H9 (cell line): ENCODE data around the gene STARD10. TPM values are rescaled to one million over a fixed set of nuclear protein-coding genes. Genes with fewer than 3 reads are reported as not detected.

Experiments used
- DNase-seq: peaks from one replicate; pipeline ENCODE4 v3.0.0-alpha.2; 2017
- H2AFZ ChIP-seq: one replicate; pipeline ENCODE4 v1.6.1; 2013; ENCODE audit warnings: mild to moderate bottlenecking, low read length, control low read depth, moderate library complexity
- H2AK5ac ChIP-seq: 2 replicates; pipeline ENCODE4 v1.6.1; 2013; ENCODE audit warnings: low read length, control low read depth, mixed read lengths; ENCODE audit not compliant: insufficient read length
- H2BK120ac ChIP-seq: one replicate; pipeline ENCODE4 v1.6.1; 2013; ENCODE audit warnings: low read depth, mild to moderate bottlenecking, low read length, control low read depth, inconsistent platforms; ENCODE audit not compliant: poor library complexity, severe bottlenecking
- H2BK12ac ChIP-seq: 2 replicates; pipeline ENCODE4 v1.6.1; 2013; ENCODE audit warnings: low read length, control low read depth, mixed read lengths, low read depth; ENCODE audit not compliant: insufficient read length
- H2BK15ac ChIP-seq: 2 replicates; pipeline ENCODE4 v1.6.1; 2013; ENCODE audit warnings: low read depth, low read length, control low read depth
- H2BK20ac ChIP-seq: one replicate; pipeline ENCODE4 v1.6.1; 2013; ENCODE audit warnings: low read depth, mild to moderate bottlenecking, low read length, control low read depth, inconsistent platforms; ENCODE audit not compliant: poor library complexity, severe bottlenecking
- H2BK5ac ChIP-seq: 2 replicates; pipeline ENCODE4 v1.6.1; 2013; ENCODE audit warnings: low read length, control low read depth, mixed read lengths; ENCODE audit not compliant: insufficient read length
- H3K14ac ChIP-seq: 2 replicates; pipeline ENCODE4 v1.6.1; 2013; ENCODE audit warnings: low read length, control low read depth; ENCODE audit not compliant: insufficient read depth
- H3K18ac ChIP-seq: 2 replicates; pipeline ENCODE4 v1.6.1; 2013; ENCODE audit warnings: low read depth, mild to moderate bottlenecking, mixed read lengths, low read length, control low read depth; ENCODE audit not compliant: insufficient read length
- H3K23ac ChIP-seq: 2 replicates; pipeline ENCODE4 v1.6.1; 2013; ENCODE audit warnings: low read length, control low read depth, mixed read lengths, low read depth; ENCODE audit not compliant: insufficient read length
- H3K23me2 ChIP-seq: 2 replicates; pipeline ENCODE4 v1.6.1; 2013; ENCODE audit warnings: low read depth, mild to moderate bottlenecking, mixed read lengths, low read length, control low read depth; ENCODE audit not compliant: insufficient read length, poor library complexity, severe bottlenecking
- H3K27ac ChIP-seq: 2 replicates; pipeline ENCODE4 v1.5.1; 2013; ENCODE audit warnings: low read length, control low read depth, mixed read lengths, low read depth; ENCODE audit not compliant: insufficient read length
- H3K27me3 ChIP-seq: 2 replicates; pipeline ENCODE4 v1.6.1; 2013; ENCODE audit warnings: low read length, control low read depth, inconsistent platforms; ENCODE audit not compliant: insufficient read depth
- H3K4ac ChIP-seq: 2 replicates; pipeline ENCODE4 v1.6.1; 2013; ENCODE audit warnings: low read depth, mild to moderate bottlenecking, control low read depth, inconsistent platforms, low read length, moderate library complexity
- H3K4me1 ChIP-seq: 2 replicates; pipeline ENCODE4 v1.6.1; 2013; ENCODE audit warnings: low read length, control low read depth, inconsistent platforms; ENCODE audit not compliant: insufficient read depth
- H3K4me2 ChIP-seq: 2 replicates; pipeline ENCODE4 v1.6.1; 2013; ENCODE audit warnings: low read length, control low read depth, mixed read lengths; ENCODE audit not compliant: insufficient read length, insufficient read depth
- H3K56ac ChIP-seq: 2 replicates; pipeline ENCODE4 v1.6.1; 2013; ENCODE audit warnings: low read depth, mild to moderate bottlenecking, mixed read lengths, low read length, control low read depth; ENCODE audit not compliant: insufficient read length
- H3K79me1 ChIP-seq: 2 replicates; pipeline ENCODE4 v1.6.1; 2013; ENCODE audit warnings: low read depth, mild to moderate bottlenecking, moderate library complexity, low read length, control low read depth, inconsistent platforms; ENCODE audit not compliant: insufficient read depth, poor library complexity, severe bottlenecking
- H3K79me2 ChIP-seq: 2 replicates; pipeline ENCODE4 v1.6.1; 2013; ENCODE audit warnings: low read length, control low read depth, inconsistent platforms; ENCODE audit not compliant: insufficient read depth
- H3K9ac ChIP-seq: 2 replicates; pipeline ENCODE4 v1.6.1; 2013; ENCODE audit warnings: low read length, control low read depth, mixed read lengths; ENCODE audit not compliant: insufficient read length; ENCODE audit errors: extremely low read depth
- H3K9me3 ChIP-seq: one replicate; pipeline ENCODE4 v1.6.1; 2013; ENCODE audit warnings: low read depth, low read length, inconsistent platforms; ENCODE audit not compliant: control insufficient read depth
- H3T11ph ChIP-seq: one replicate; pipeline ENCODE4 v1.6.1; 2013; ENCODE audit warnings: mild to moderate bottlenecking, low read length, control low read depth, inconsistent platforms
- H4K20me1 ChIP-seq: one replicate; pipeline ENCODE4 v1.6.1; 2013; ENCODE audit not compliant: control insufficient read depth, insufficient read length, insufficient read depth
- H4K5ac ChIP-seq: 2 replicates; pipeline ENCODE4 v1.6.1; 2013; ENCODE audit warnings: low read depth, mild to moderate bottlenecking, mixed read lengths, low read length, control low read depth; ENCODE audit not compliant: insufficient read length
- H4K8ac ChIP-seq: replicated peaks from 2 replicates; pipeline ENCODE4 v1.6.1; 2013; ENCODE audit warnings: low read length, control low read depth, mixed read lengths, low read depth; ENCODE audit not compliant: insufficient read length
- H4K91ac ChIP-seq: 2 replicates; pipeline ENCODE4 v1.6.1; 2013; ENCODE audit warnings: low read depth, mild to moderate bottlenecking, moderate library complexity, mixed read lengths, low read length, control low read depth; ENCODE audit not compliant: insufficient read length
- H3K27ac Mint-ChIP-seq, 3 experiments: 2 replicates in 2 of 3; 3 replicates in 1 of 3; pipeline ENCODE4 v1.8.0; 2020 to 2021; ENCODE audit warnings: mixed read lengths in 3 of 3, mild to moderate bottlenecking in 1 of 3, moderate library complexity in 1 of 3
- H3K27me3 Mint-ChIP-seq: 2 replicates; pipeline ENCODE4 v1.8.0; 2021; ENCODE audit warnings: low read depth, mild to moderate bottlenecking, moderate library complexity, mixed read lengths
- H3K36me3 Mint-ChIP-seq, 3 experiments: 2 replicates in 2 of 3; 3 replicates in 1 of 3; pipeline ENCODE4 v1.8.0; 2020 to 2021; ENCODE audit warnings: low read depth in 3 of 3, mixed read lengths in 3 of 3; ENCODE audit not compliant: insufficient read depth in 1 of 3
- H3K4me1 Mint-ChIP-seq, 2 experiments: 2 replicates each; pipeline ENCODE4 v1.8.0; 2020; ENCODE audit warnings: mixed read lengths in 2 of 2
- H3K4me3 Mint-ChIP-seq, 2 experiments: 2 replicates in 1 of 2; 3 replicates in 1 of 2; pipeline ENCODE4 v1.8.0; 2020 to 2021; ENCODE audit warnings: mild to moderate bottlenecking in 2 of 2, mixed read lengths in 2 of 2, moderate library complexity in 1 of 2
- H3K9me3 Mint-ChIP-seq, 2 experiments: 2 replicates in 1 of 2; 3 replicates in 1 of 2; pipeline ENCODE4 v1.8.0; 2020; ENCODE audit warnings: mild to moderate bottlenecking in 2 of 2, mixed read lengths in 2 of 2, moderate library complexity in 1 of 2
- WGBS: extraction: QIAGEN DNeasy Blood & Tissue Kit; methylation state at CpG from one replicate; pipeline ENCODE4 v1.1.7; 2013; ENCODE audit warnings: missing lambda C conversion rate, low lambda C conversion rate, mixed read lengths; ENCODE audit not compliant: insufficient read length; ENCODE audit errors: extremely low coverage; 5-methylcytosine and 5-hydroxymethylcytosine counted together
- total RNA-seq: library from RNA; stranded (reverse); gene quantifications from 2 replicates; pipeline ENCODE4 v1.2.1, GENCODE V29; 2021
- TF ChIP-seq, protein P1 (sequence below): fragments of 200-600 bp; sonication (generic); conservative IDR thresholded peaks from 3 replicates; pipeline ENCODE4 v1.8.0; 2021; ENCODE audit warnings: antibody characterized with exemption, mild to moderate bottlenecking

STARD10 gene
- total RNA-seq, 1 experiment from 2014 or later: 24.4 TPM

- Mint-ChIP-seq H3K27ac (peak overlapping the region in 1 of 3 experiments; percentile 93; a peak in 2 of 7 replicates), H3K4me3 (no peak overlapping the region; a peak in 1 of 5 replicates), H3K36me3 (no peaks in the 10 kb centered on the region), H3K9me3 (no peaks in the 10 kb centered on the region), H3K4me1 (peaks cover 30 to 55% of the 10 kb centered on the region in 2 experiments), H3K27me3 (no peaks in the 10 kb centered on the region; the same call in 1 of the 2 replicates)
- Histone ChIP-seq H3K79me2 (no peaks in the 10 kb centered on the region), H3K23ac (no peak overlapping the region), H3T11ph (no peak overlapping the region), H3K4me2 (no peak overlapping the region), H3K18ac (no peak overlapping the region), H3K4ac (no peak overlapping the region), H2BK12ac (no peak overlapping the region), H3K27me3 (no peaks in the 10 kb centered on the region), H3K9ac (no peak overlapping the region), H4K5ac (no peak overlapping the region), H2BK15ac (no peak overlapping the region), H2BK5ac (no peak overlapping the region), H2BK20ac (no peak overlapping the region), H2BK120ac (no peak overlapping the region), H2AFZ (no peak overlapping the region), H3K27ac (no peak overlapping the region), H3K9me3 (no peaks in the 10 kb centered on the region), H4K20me1 (no peaks in the 10 kb centered on the region), H2AK5ac (no peak overlapping the region), H3K23me2 (no peaks in the 10 kb centered on the region), H3K79me1 (no peaks in the 10 kb centered on the region), H3K14ac (no peak overlapping the region), H4K8ac (no peak overlapping the region), H3K4me1 (no peaks in the 10 kb centered on the region), H4K91ac (no peak overlapping the region), H3K56ac (no peak overlapping the region)
- WGBS: no CpG with 5 or more reads among the region's 3 CpGs
- TF ChIP-seq, protein P1, sequence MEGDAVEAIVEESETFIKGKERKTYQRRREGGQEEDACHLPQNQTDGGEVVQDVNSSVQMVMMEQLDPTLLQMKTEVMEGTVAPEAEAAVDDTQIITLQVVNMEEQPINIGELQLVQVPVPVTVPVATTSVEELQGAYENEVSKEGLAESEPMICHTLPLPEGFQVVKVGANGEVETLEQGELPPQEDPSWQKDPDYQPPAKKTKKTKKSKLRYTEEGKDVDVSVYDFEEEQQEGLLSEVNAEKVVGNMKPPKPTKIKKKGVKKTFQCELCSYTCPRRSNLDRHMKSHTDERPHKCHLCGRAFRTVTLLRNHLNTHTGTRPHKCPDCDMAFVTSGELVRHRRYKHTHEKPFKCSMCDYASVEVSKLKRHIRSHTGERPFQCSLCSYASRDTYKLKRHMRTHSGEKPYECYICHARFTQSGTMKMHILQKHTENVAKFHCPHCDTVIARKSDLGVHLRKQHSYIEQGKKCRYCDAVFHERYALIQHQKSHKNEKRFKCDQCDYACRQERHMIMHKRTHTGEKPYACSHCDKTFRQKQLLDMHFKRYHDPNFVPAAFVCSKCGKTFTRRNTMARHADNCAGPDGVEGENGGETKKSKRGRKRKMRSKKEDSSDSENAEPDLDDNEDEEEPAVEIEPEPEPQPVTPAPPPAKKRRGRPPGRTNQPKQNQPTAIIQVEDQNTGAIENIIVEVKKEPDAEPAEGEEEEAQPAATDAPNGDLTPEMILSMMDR: no peak
- DNase-seq: no peak
Measured at GRCh38 chr11:72768581-72768980, 25.3 kb downstream of the STARD10 start.
